HK-2 (cell line): ENCODE results near the gene LIPH.
"Not testable (repeated sequence)": the region's sequence is repeated elsewhere in the genome, so short reads cannot be mapped to it uniquely, and the experiment has no call there.

ENCODE experiments used
- DNase-seq: peaks from one replicate; pipeline ENCODE4 v3.0.0-alpha.2; 2018; ENCODE audit not compliant: unreplicated experiment

The LIPH gene

GRCh38 chr3:185488465-185488864 is 63.9 kb downstream of the LIPH start:
- DNase-seq, result no peak

- no peak for DNase-seq
Measured at GRCh38 chr3:185486394-185486793, 66.0 kb downstream of the LIPH start.

- DNase-seq, result no peak
Measured at GRCh38 chr3:185484296-185484695, 68.1 kb downstream of the LIPH start.

GRCh38 chr3:185479373-185479945 is 72.9 kb downstream of the LIPH start:
- no peak for DNase-seq

GRCh38 chr3:185477316-185477715 is 75.1 kb downstream of the LIPH start:
- DNase-seq, result no peak

- not testable (repeated sequence) for DNase-seq
Measured at GRCh38 chr3:185474922-185475321, 77.5 kb downstream of the LIPH start.

GRCh38 chr3:185473290-185473815 is 79.0 kb downstream of the LIPH start:
- no peak for DNase-seq

GRCh38 chr3:185470323-185470722 is 82.1 kb downstream of the LIPH start:
- no peak for DNase-seq

GRCh38 chr3:185469542-185469941 is 82.8 kb downstream of the LIPH start:
- no peak for DNase-seq

GRCh38 chr3:185466123-185466522 is 86.3 kb downstream of the LIPH start:
- DNase-seq, result not testable (repeated sequence)

GRCh38 chr3:185465471-185465870 is 86.9 kb downstream of the LIPH start:
- no peak for DNase-seq

GRCh38 chr3:185460719-185461350 is 91.6 kb downstream of the LIPH start:
- DNase-seq, result no peak

GRCh38 chr3:185460309-185460708 is 92.1 kb downstream of the LIPH start:
- no peak for DNase-seq

GRCh38 chr3:185457376-185457775 is 95.0 kb downstream of the LIPH start:
- no peak for DNase-seq
